Hepatocyte (in vitro differentiated cells): Measurements from ENCODE around the gene NRSN2. TPM values are rescaled to one million over a fixed set of nuclear protein-coding genes. Genes with fewer than 3 reads are reported as not detected.
A peak's percentile ranks its signal among the peaks of the same experiment; 100 is the strongest.

Experiments
- DNase-seq: peaks from one replicate; pipeline ENCODE4 v3.0.0-alpha.2; 2016; ENCODE audit warnings: low spot score
- H2AFZ ChIP-seq: fragments of 200-600 bp; sonication (generic); 2 replicates; pipeline ENCODE4 v1.6.0; 2016; ENCODE audit warnings: antibody characterized with exemption, mild to moderate bottlenecking
- H3K27ac ChIP-seq: fragments of 200-600 bp; sonication (generic); 2 replicates; pipeline ENCODE4 v1.5.1; 2016; ENCODE audit warnings: mild to moderate bottlenecking
- H3K27me3 ChIP-seq: fragments of 200-600 bp; sonication (generic); 2 replicates; pipeline ENCODE4 v1.6.1; 2016
- H3K36me3 ChIP-seq: fragments of 200-600 bp; sonication (generic); replicated peaks from 2 replicates; pipeline ENCODE4 v1.5.1; 2016; ENCODE audit warnings: low read depth; ENCODE audit not compliant: insufficient read depth
- H3K4me1 ChIP-seq: fragments of 200-600 bp; sonication (generic); 2 replicates; pipeline ENCODE4 v1.5.1; 2016; ENCODE audit warnings: mild to moderate bottlenecking, moderate library complexity; ENCODE audit not compliant: insufficient read depth
- H3K4me2 ChIP-seq: fragments of 200-600 bp; sonication (generic); 2 replicates; pipeline ENCODE4 v1.6.0; 2016
- H3K4me3 ChIP-seq: fragments of 200-600 bp; sonication (generic); 2 replicates; pipeline ENCODE4 v1.5.1; 2016; ENCODE audit warnings: mild to moderate bottlenecking
- H3K79me2 ChIP-seq: fragments of 200-600 bp; sonication (generic); 2 replicates; pipeline ENCODE4 v1.6.0; 2017; ENCODE audit warnings: mild to moderate bottlenecking
- H3K9me2 ChIP-seq: fragments of 200-600 bp; sonication (generic); replicated peaks from 2 replicates; pipeline ENCODE4 v1.6.0; 2017; ENCODE audit warnings: mild to moderate bottlenecking; ENCODE audit not compliant: insufficient read depth
- H3K9me3 ChIP-seq: fragments of 200-600 bp; sonication (generic); 2 replicates; pipeline ENCODE4 v1.5.1; 2016; ENCODE audit warnings: low read depth, mild to moderate bottlenecking
- H4K20me1 ChIP-seq: fragments of 200-600 bp; sonication (generic); 2 replicates; pipeline ENCODE4 v1.6.0; 2016; ENCODE audit warnings: mild to moderate bottlenecking; ENCODE audit not compliant: insufficient read depth, poor library complexity, severe bottlenecking
- CTCF ChIP-seq: fragments of 200-600 bp; sonication (generic); IDR thresholded peaks from 2 replicates; pipeline ENCODE4 v1.5.1; 2016; ENCODE audit warnings: antibody characterized with exemption, mild to moderate bottlenecking; ENCODE audit not compliant: poor library complexity
- EZH2 ChIP-seq: fragments of 200-600 bp; sonication (generic); IDR thresholded peaks from 2 replicates; pipeline ENCODE4 v1.6.1; 2016; ENCODE audit warnings: antibody characterized with exemption, mild to moderate bottlenecking, borderline replicate concordance
- EZH2phosphoT487 ChIP-seq: fragments of 200-600 bp; sonication (generic); IDR thresholded peaks from one replicate; pipeline ENCODE4 v1.6.1; 2018; ENCODE audit warnings: antibody characterized with exemption, mild to moderate bottlenecking, low read depth, moderate library complexity; ENCODE audit not compliant: unreplicated experiment, severe bottlenecking
- WGBS: methylation state at CpG from one replicate; pipeline ENCODE4 v1.1.6; 2016; ENCODE audit warnings: low lambda C conversion rate; ENCODE audit errors: missing lambda C conversion rate; 5-methylcytosine and 5-hydroxymethylcytosine counted together
- polyA plus RNA-seq: library from polyadenylated mRNA; unstranded; fragments of >200 nt; fragmentation: Nextera tagmentation; extraction: Ambion mirVana; gene quantifications from 2 replicates; pipeline ENCODE4 v1.2.1, GENCODE V29; 2016
- total RNA-seq: library from RNA; depleted of rRNA; stranded (reverse); fragments of >200 nt; gene quantifications from 2 replicates; pipeline ENCODE4 v1.2.3, GENCODE V29; 2014

Gene NRSN2
- total and polyA plus RNA-seq, 2 experiments from 2014 or later, result 29.8 to 68.1 TPM

- peak overlapping the region; percentile 92 for H3K4me3 ChIP-seq
- WGBS, result 39% methylated on average over 10 of the region's 10 CpGs
- no peaks in the 10 kb centered on the region for H3K27me3 ChIP-seq
- peaks cover 27% of the 10 kb centered on the region for H4K20me1 ChIP-seq
- H3K36me3 ChIP-seq, result no peaks in the 10 kb centered on the region
- peaks cover 40% of the 10 kb centered on the region for H3K4me1 ChIP-seq
- no peak for TF ChIP-seq EZH2phosphoT487
- no peak for TF ChIP-seq EZH2
- no peak for TF ChIP-seq CTCF
- H3K9me3 ChIP-seq, result no peaks in the 10 kb centered on the region
- H3K27ac ChIP-seq, result peak overlapping the region; percentile 91
- H3K9me2 ChIP-seq, result no peaks in the 10 kb centered on the region
- H3K79me2 ChIP-seq, result peaks cover 62% of the 10 kb centered on the region
- H2AFZ ChIP-seq, result no peak overlapping the region
- no peak for DNase-seq
- peak overlapping the region; percentile 98 for H3K4me2 ChIP-seq
Measured at GRCh38 chr20:300345-300990, 46.4 kb upstream of the NRSN2 start.

GRCh38 chr20:301886-302848, 44.7 kb upstream of the NRSN2 start:
- peaks cover 27% of the 10 kb centered on the region for H4K20me1 ChIP-seq
- TF ChIP-seq EZH2, result no peak
- TF ChIP-seq CTCF, result no peak
- no peak for TF ChIP-seq EZH2phosphoT487
- no peaks in the 10 kb centered on the region for H3K9me2 ChIP-seq
- peak overlapping the region; percentile 98 for H3K4me2 ChIP-seq
- no peak overlapping the region for H3K4me3 ChIP-seq
- H3K9me3 ChIP-seq, result no peaks in the 10 kb centered on the region
- H2AFZ ChIP-seq, result no peak overlapping the region
- peaks cover 33% of the 10 kb centered on the region for H3K4me1 ChIP-seq
- DNase-seq, result no peak
- H3K36me3 ChIP-seq, result no peaks in the 10 kb centered on the region
- H3K79me2 ChIP-seq, result peaks cover 48% of the 10 kb centered on the region
- WGBS, result 69% methylated on average over 13 of the region's 13 CpGs
- peak overlapping the region; percentile 91 for H3K27ac ChIP-seq
- no peaks in the 10 kb centered on the region for H3K27me3 ChIP-seq

GRCh38 chr20:305745-306144, 41.2 kb upstream of the NRSN2 start:
- 77% methylated on average over 11 of the region's 11 CpGs for WGBS
- H3K27me3 ChIP-seq, result no peaks in the 10 kb centered on the region
- H2AFZ ChIP-seq, result no peak overlapping the region
- no peaks in the 10 kb centered on the region for H3K36me3 ChIP-seq
- no peak for TF ChIP-seq EZH2phosphoT487
- H4K20me1 ChIP-seq, result peaks cover 2% of the 10 kb centered on the region
- no peaks in the 10 kb centered on the region for H3K9me3 ChIP-seq
- H3K4me1 ChIP-seq, result peaks cover 25% of the 10 kb centered on the region
- no peak overlapping the region for H3K4me3 ChIP-seq
- no peak overlapping the region for H3K4me2 ChIP-seq
- no peak overlapping the region for H3K27ac ChIP-seq
- H3K79me2 ChIP-seq, result peaks cover 17% of the 10 kb centered on the region
- no peaks in the 10 kb centered on the region for H3K9me2 ChIP-seq
- no peak for DNase-seq
